GM21737 (cell line): ENCODE data around the gene IL17REL.
A peak's percentile ranks its signal among the peaks of the same experiment; 100 is the strongest.
"Not testable (repeated sequence)": the region's sequence is repeated elsewhere in the genome, so short reads cannot be mapped to it uniquely, and the experiment has no call there.

Experiments
- ATAC-seq: cut with Tn5 transposase; IDR thresholded peaks from one replicate; pipeline ENCODE4 v1.9.1; 2021; ENCODE audit warnings: mild to moderate bottlenecking, moderate library complexity; ENCODE audit not compliant: unreplicated experiment

Gene IL17REL

GRCh38 chr22:49993649-49994360 is 18.8 kb downstream of the IL17REL start:
- no peak for ATAC-seq

DNA sequence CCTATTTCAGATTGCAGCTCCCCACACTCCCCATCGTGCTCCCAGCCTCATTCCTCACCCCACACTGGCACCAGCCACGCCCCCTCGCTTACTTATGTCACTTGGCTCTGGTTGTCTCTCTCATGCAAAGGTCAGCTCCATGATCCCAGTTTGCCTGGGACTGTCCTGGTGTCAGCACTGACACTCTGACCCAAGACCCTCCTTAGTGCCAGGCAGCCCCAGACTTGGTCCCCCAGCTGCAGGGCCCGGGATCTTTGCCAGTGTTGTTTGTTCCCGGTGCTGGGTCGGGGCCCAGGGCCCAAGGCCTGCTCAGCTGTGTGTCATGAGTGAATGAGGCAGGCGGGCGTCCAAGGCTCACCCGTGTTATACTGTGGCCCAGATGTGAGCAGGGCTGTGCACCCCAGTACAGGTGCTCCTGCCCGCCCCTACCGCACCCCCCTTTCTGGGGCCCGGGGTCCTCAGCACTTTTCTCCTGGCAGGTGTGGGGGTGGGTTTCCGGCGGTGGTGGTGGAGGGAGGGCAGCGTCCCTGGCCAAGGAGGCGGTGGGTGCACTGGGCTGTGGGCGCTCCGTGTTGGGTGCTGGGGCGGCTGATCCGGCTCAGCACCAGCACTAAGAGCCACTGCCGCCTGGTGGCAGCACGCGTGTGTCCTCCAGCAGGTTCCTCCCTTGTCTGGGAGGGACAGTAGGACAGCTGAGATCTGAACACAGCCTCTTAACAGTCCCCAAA is 19.5 kb downstream of the IL17REL start:
- peak; percentile 58 for ATAC-seq

DNA sequence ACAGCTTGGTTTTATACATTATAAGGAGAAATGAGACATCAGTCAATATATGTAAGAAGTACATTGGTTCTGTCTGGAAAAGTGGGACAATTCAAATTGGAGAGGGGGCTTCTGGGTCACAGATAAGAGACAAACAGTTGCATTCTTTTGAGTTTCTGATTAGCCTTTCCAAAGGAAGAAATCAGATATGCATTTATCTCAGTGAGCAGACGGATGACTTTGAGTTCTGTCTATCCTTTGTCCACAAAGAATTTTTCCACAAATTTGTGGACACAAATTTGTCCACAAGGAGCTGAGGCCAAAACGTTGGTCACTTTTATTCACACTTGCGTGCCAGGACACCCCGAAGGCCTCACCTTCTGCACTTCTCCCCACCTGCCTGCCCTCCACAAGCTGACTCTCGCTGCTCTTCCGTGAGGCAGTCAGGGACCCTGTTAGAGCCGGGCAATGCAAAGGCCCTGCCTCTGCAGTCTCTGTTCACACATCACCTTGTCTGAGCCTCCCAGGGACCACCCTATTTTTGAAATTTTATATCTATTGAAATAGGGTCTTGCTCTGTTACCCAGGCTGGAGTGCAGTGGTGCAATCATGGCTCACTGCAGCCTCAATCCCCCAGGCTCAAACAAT is 20.5 kb downstream of the IL17REL start:
- ATAC-seq, result no peak

DNA sequence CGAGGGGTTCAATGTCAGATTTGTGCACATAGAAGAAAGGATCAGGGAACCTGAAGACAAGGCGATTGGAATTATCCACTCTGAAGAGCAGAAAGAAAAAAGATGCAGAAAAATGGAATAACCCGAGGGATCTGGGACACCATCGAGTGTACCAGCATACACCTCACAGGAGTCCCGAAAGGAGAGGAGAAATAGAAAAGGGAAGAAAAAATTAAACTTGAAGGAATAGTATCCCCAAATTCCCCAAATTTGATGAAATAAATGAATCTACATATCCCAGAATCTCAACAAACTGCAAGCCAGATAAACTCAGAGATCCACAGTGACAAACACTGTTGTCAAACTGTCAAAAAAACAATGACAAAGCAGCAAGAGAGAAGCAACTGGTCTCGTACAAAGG is 21.4 kb downstream of the IL17REL start:
- no peak for ATAC-seq

DNA sequence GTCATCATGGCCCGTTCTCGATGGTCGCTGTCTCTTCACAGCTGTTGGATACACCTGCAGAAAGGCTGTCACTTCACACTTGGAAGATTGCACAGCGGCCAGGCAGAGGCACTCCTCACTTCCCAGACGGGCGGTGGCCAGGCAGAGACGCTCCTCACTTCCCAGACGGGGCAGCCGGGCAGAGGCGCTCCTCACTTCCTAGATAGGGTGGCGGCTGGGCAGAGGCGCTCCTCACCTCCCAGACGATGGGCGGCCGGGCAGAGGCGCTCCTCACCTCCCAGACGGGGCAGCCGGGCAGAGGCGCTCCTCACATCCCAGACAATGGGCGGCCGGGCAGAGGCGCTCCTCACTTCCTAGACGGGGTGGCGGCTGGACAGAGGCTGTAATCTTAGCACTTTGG is 22.7 kb downstream of the IL17REL start:
- ATAC-seq, result not testable (repeated sequence)

GRCh38 chr22:49986325-49986724 is 26.2 kb downstream of the IL17REL start:
- ATAC-seq, result no peak

DNA sequence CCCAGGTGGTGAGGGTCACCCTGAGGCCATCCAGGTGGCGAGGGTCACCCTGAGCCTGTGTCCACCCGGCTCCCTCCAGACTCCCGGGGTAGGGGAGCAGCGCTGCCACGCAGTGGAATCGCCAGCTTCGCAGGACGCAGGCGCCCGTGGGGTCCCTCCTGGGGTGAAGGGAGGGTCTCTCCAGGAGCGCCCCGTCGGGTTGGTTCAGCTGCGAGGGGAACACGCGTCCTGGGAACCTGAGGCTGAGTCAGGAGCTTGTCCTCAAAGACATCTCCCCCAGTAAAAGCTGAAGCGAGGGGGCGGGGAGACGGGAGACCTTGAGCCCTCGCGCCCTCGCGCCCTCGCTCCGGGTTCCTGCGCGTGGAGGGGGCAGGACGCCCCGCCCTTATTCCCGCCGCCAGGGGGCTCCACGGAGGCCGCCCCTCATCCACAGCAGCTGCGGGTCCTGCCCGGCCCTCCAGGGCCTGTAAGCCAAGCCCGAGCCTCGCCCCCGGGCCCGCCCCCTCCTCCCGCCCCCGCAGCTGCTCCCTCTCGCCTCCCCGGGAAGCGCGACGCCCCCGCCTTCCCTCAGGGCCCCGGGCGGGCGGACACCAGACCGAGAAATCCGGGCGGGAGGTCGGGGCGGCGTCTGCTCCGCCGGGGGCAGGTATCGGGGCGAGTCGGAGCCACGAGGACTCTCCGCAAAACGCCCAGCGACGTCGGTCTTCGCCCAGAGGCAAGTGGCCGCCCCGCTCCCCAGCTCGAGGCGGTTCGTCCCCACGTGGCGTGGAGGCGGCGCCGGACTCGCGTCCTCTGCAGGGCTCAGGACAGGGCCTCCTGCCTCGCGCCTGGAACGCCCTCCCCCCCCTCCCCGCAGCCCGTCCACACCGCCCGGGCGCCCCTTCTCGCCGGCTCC is 29.2 kb downstream of the IL17REL start:
- ATAC-seq, result no peak

DNA sequence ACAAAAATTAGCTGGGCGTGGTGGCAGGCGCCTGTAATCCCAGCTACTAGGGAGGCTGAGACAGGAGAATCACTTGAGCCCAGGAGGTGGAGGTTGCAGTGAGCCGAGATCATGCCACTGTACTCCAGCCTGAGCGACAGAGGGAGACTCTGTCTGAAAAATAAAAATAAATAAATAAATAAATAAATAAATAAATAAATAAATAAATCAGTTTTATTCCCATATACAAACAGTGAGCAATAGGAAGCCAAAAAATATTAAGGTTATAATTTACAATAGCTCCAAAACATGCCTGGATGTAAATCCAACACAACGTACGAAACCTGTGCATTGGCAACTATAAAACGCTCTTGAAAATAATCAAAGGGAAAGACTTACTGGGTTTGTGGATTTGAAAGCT is 30.8 kb downstream of the IL17REL start:
- ATAC-seq, result not testable (repeated sequence)

- no peak for ATAC-seq
Measured at GRCh38 chr22:49979587-49980264, 32.8 kb downstream of the IL17REL start.

GRCh38 chr22:49977578-49977977 is 35.0 kb downstream of the IL17REL start:
- no peak for ATAC-seq

DNA sequence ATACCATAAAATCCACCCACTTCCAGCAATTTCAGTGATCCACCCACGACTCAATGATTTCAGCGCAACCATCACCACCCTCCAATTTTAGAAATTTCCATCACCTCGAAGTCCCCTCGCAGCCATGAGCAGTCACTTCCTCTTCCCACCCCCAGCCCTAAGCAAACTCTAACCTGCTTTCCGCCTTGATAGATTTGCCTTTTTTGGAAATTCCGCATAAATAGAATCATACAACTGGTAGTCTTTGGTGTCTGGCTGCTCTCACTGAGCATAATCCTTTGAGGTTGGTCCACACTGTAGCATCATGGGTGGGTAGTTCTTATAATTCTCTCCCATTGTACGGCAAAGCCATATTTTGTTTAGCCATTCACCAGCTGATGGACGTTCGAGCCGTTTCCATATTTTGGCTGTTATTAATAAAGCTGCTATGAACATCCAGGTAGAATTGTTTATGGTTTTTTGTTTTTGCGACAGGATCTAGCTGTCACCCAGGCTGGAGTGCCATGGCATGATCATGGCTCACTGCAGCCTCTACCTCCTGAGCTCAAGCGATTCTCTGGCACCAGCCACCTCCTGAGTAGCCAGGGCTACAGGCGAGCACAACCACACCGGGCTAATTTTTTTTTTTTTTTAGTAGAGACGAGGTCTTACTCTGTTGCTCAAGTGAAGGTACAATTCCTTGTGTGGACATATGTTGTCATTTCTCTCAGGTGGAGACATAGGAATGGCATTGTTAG is 36.0 kb downstream of the IL17REL start:
- no peak for ATAC-seq

DNA sequence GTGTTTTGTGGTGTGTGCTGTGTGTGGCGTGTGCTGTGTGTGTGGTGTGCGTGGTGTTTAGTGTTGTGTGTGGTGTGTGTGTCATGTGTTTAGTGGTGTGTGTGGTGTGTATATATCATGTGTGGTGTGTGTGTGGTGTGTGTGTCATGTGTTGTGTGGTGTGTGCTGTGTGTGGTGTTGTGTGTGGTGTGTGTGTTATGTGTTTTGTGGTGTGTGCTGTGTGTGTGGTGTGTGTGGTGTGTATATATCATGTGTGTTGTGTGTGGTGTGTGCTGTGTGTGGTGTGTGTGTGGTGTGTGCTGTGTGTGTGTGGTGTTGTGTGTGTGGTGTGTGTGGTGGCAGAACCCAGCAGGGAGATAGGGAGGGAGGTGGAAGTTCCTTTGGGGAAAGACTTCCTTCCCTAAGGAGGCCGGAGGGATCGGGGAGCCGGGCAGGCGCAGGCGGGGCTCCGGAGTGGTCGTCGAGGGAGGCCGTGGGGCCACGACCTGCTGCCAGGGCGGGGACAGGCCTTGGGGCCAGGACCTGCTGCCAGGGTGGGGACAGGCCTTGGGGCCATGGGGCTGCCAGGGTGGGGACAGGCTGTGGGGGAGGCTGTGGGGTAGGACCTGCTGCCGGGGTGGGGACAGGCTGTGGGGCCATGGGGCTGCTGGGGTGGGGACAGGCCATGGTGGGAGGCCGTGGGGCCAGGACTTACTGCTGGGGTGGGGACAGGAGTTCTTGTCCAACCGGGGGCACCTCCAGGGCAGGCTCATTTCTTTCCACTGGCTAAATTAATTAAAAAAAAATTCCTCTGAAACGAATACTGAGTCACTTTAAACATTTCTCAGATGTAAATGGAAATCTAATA is 36.8 kb downstream of the IL17REL start:
- ATAC-seq, result no peak

DNA sequence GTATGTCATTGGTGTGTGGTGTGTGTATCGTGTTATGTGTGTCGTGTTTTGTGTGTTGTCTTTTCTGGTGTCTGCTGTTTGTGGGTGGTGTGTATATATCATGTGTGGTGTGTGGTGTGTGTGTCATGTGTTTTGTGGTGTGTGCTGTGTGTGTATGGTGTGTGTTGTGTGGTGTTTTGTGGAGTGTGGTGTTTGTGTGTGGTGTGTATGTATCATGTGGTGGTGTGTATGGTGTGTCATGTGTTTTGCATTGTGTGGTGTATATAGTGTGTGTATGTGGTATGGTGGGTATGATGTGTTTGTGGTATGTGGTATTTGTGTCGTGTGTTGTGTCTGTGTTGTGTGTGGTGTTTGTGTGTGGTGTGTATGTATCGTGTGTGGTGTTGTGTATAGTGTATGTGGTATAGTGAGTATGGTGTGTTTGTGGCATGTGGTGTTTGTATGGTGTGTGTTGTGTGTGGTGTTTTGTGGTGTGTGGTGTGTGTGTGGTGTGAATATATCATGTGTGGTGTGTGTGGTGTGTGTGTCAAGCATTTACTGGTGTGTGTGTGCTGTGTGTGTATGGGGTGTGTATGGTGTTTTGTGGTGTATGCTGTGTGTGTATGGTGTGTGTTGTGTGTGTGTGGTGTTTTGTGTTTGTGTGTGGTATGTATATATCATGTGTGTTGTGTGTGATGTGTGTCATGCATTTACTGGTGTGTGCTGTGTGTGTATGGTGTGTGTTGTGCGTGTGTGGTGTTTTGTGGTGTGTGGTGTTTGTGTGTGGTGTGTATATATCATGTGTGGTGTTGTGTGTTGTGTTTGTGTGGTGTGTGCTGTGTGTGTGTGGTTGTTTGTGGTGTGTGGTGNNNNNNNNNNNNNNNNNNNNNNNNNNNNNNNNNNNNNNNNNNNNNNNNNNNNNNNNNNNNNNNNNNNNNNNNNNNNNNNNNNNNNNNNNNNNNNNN is 39.3 kb downstream of the IL17REL start:
- no peak for ATAC-seq

- ATAC-seq, result no peak
Measured at GRCh38 chr22:49972163-49973017, 40.2 kb downstream of the IL17REL start.

DNA sequence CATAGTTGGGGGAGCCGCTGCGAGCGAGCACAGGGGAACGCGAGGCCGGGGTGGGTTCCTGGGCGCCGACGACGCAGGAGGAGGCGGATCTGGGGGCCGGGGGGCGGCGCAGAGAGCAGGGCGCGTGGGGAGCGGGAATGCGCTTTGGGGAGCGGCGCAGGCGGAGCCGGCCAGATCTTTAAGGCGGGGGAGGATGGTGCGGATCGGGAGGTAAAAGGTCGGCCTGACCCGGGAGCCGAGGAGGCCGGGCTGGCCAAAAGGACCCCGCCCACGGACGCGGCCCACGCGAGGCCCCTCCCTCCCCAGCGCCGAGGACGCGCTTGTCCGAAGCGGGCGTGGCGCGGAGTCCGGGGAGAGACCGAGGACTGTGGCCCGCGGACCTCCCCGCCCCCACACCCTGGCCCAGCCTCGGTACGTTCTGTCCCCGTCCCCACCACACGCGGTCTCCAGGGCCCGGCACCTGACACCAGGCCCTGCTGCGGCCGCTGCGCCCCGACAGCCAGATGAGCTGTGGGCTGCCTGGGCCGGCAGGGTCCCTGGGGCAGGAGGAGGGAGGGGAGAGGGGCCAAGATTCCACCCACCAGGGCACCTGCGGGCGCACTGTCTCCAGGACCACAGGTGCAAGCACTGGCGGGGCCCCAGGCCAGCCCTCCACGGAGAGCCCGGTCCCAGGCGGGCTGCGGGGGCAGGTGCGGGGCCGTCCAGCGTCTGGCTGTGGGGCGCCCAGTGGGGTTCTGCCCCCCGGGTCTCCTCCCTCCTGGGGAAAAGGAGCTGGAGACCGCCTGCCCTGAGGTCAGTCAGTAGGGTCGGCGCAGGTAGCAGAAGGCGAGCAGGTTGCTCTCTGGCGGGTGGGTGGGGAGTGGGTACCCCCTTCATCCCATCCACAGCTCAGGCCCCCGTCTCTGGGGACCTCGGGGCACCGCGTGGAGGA is 41.1 kb downstream of the IL17REL start:
- ATAC-seq, result peak; percentile 15
